WTC11 (cell line): ENCODE data around the gene FBF1.

Experiments used
- ATF2 ChIP-seq: sonication (generic); formaldehyde crosslinking; IDR thresholded peaks from 2 replicates; pipeline ENCODE4 v1.8.1; 2022; ENCODE audit warnings: low read depth, missing genetic modification reagents, borderline replicate concordance
- MAX ChIP-seq: sonication (generic); formaldehyde crosslinking; IDR thresholded peaks from 2 replicates; pipeline ENCODE4 v1.8.0; 2022; ENCODE audit warnings: mild to moderate bottlenecking, missing genetic modification reagents
- MLX ChIP-seq: sonication (generic); formaldehyde crosslinking; IDR thresholded peaks from 2 replicates; pipeline ENCODE4 v1.8.1; 2023; ENCODE audit warnings: mild to moderate bottlenecking, missing genetic modification reagents, moderate library complexity
- NFYB ChIP-seq: sonication (generic); formaldehyde crosslinking; conservative IDR thresholded peaks from 2 replicates; pipeline ENCODE4 v1.8.0; 2022; ENCODE audit warnings: low read depth, missing genetic modification reagents
- NR1H2 ChIP-seq: sonication (generic); formaldehyde crosslinking; IDR thresholded peaks from 2 replicates; pipeline ENCODE4 v1.9.0; 2021; ENCODE audit warnings: mild to moderate bottlenecking, moderate library complexity, missing genetic modification reagents
- NR3C1 ChIP-seq: sonication (generic); formaldehyde crosslinking; conservative IDR thresholded peaks from 2 replicates; pipeline ENCODE4 v1.8.1; 2023; ENCODE audit warnings: low read depth, mild to moderate bottlenecking, missing genetic modification reagents
- RELA ChIP-seq: sonication (generic); formaldehyde crosslinking; IDR thresholded peaks from 2 replicates; pipeline ENCODE4 v1.8.1; 2022; ENCODE audit warnings: missing genetic modification reagents, mild to moderate bottlenecking, borderline replicate concordance
- TEAD4 ChIP-seq: sonication (generic); formaldehyde crosslinking; IDR thresholded peaks from 2 replicates; pipeline ENCODE4 v1.8.0; 2022; ENCODE audit warnings: mild to moderate bottlenecking, missing genetic modification reagents
- ZNF219 ChIP-seq: sonication (generic); formaldehyde crosslinking; IDR thresholded peaks from 2 replicates; pipeline ENCODE4 v1.8.0; 2023; ENCODE audit warnings: missing genetic modification reagents, mild to moderate bottlenecking, borderline replicate concordance
- TF ChIP-seq, protein P1 (sequence below): sonication (generic); formaldehyde crosslinking; IDR thresholded peaks from 2 replicates; pipeline ENCODE4 v1.8.0; 2022; ENCODE audit warnings: missing genetic modification reagents
- TF ChIP-seq, protein P2 (sequence below): fragments of 200-600 bp; IDR thresholded peaks from 2 replicates; pipeline ENCODE4 v1.8.0; 2022; ENCODE audit warnings: antibody characterized with exemption
- TF ChIP-seq, protein P3 (sequence below): fragments of 250-450 bp; sonication (Bioruptor Pico); IDR thresholded peaks from 2 replicates; pipeline ENCODE4 v1.9.0; 2021; ENCODE audit warnings: mild to moderate bottlenecking
- TF ChIP-seq, protein P4 (sequence below): sonication (generic); formaldehyde crosslinking; IDR thresholded peaks from 2 replicates; pipeline ENCODE4 v1.8.1; 2023; ENCODE audit warnings: mild to moderate bottlenecking, missing genetic modification reagents, moderate library complexity

DNA sequence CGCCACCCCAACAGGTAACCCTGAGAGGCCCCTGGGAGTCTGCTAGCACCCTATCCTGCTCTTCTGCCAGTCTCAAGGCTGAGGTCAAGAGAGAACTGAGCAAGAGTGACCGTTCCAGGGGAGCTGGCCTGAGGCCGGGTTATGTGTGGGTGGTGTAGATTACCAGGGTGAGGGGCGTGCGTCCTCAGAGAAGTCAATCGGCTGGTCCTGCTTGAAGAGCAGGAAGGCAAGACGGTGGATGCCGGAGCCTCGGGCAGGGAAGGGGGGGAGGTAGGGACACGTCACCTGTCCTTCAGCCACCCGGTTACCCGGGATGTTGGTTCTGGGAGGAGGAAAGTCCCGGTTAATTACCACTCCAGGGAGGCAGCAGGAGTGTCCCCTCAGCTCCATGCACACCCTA is 41.5 kb downstream of the FBF1 start:
- TF ChIP-seq, protein P1, sequence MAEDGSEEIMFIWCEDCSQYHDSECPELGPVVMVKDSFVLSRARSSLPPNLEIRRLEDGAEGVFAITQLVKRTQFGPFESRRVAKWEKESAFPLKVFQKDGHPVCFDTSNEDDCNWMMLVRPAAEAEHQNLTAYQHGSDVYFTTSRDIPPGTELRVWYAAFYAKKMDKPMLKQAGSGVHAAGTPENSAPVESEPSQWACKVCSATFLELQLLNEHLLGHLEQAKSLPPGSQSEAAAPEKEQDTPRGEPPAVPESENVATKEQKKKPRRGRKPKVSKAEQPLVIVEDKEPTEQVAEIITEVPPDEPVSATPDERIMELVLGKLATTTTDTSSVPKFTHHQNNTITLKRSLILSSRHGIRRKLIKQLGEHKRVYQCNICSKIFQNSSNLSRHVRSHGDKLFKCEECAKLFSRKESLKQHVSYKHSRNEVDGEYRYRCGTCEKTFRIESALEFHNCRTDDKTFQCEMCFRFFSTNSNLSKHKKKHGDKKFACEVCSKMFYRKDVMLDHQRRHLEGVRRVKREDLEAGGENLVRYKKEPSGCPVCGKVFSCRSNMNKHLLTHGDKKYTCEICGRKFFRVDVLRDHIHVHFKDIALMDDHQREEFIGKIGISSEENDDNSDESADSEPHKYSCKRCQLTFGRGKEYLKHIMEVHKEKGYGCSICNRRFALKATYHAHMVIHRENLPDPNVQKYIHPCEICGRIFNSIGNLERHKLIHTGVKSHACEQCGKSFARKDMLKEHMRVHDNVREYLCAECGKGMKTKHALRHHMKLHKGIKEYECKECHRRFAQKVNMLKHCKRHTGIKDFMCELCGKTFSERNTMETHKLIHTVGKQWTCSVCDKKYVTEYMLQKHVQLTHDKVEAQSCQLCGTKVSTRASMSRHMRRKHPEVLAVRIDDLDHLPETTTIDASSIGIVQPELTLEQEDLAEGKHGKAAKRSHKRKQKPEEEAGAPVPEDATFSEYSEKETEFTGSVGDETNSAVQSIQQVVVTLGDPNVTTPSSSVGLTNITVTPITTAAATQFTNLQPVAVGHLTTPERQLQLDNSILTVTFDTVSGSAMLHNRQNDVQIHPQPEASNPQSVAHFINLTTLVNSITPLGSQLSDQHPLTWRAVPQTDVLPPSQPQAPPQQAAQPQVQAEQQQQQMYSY (CRISPR knock-in tag) = no peak
- TF ChIP-seq, protein P2, sequence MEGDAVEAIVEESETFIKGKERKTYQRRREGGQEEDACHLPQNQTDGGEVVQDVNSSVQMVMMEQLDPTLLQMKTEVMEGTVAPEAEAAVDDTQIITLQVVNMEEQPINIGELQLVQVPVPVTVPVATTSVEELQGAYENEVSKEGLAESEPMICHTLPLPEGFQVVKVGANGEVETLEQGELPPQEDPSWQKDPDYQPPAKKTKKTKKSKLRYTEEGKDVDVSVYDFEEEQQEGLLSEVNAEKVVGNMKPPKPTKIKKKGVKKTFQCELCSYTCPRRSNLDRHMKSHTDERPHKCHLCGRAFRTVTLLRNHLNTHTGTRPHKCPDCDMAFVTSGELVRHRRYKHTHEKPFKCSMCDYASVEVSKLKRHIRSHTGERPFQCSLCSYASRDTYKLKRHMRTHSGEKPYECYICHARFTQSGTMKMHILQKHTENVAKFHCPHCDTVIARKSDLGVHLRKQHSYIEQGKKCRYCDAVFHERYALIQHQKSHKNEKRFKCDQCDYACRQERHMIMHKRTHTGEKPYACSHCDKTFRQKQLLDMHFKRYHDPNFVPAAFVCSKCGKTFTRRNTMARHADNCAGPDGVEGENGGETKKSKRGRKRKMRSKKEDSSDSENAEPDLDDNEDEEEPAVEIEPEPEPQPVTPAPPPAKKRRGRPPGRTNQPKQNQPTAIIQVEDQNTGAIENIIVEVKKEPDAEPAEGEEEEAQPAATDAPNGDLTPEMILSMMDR = no peak
- TF ChIP-seq, protein P3, sequence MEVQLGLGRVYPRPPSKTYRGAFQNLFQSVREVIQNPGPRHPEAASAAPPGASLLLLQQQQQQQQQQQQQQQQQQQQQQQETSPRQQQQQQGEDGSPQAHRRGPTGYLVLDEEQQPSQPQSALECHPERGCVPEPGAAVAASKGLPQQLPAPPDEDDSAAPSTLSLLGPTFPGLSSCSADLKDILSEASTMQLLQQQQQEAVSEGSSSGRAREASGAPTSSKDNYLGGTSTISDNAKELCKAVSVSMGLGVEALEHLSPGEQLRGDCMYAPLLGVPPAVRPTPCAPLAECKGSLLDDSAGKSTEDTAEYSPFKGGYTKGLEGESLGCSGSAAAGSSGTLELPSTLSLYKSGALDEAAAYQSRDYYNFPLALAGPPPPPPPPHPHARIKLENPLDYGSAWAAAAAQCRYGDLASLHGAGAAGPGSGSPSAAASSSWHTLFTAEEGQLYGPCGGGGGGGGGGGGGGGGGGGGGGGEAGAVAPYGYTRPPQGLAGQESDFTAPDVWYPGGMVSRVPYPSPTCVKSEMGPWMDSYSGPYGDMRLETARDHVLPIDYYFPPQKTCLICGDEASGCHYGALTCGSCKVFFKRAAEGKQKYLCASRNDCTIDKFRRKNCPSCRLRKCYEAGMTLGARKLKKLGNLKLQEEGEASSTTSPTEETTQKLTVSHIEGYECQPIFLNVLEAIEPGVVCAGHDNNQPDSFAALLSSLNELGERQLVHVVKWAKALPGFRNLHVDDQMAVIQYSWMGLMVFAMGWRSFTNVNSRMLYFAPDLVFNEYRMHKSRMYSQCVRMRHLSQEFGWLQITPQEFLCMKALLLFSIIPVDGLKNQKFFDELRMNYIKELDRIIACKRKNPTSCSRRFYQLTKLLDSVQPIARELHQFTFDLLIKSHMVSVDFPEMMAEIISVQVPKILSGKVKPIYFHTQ = no peak
- no peak for TF ChIP-seq ATF2 (CRISPR knock-in tag)
- no peak for TF ChIP-seq NFYB (CRISPR knock-in tag)
- TF ChIP-seq, protein P4, sequence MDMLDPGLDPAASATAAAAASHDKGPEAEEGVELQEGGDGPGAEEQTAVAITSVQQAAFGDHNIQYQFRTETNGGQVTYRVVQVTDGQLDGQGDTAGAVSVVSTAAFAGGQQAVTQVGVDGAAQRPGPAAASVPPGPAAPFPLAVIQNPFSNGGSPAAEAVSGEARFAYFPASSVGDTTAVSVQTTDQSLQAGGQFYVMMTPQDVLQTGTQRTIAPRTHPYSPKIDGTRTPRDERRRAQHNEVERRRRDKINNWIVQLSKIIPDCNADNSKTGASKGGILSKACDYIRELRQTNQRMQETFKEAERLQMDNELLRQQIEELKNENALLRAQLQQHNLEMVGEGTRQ (CRISPR knock-in tag) = no peak
- TF ChIP-seq TEAD4 (CRISPR knock-in tag) = no peak
- no peak for TF ChIP-seq ZNF219 (CRISPR knock-in tag)
- TF ChIP-seq NR3C1 (CRISPR knock-in tag) = no peak
- no peak for TF ChIP-seq MAX (CRISPR knock-in tag)
- TF ChIP-seq NR1H2 (CRISPR knock-in tag) = no peak
- no peak for TF ChIP-seq RELA (CRISPR knock-in tag)
- TF ChIP-seq MLX (CRISPR knock-in tag) = no peak
